ENCODE measurements around the gene ERI3.

The ERI3 gene

DNA sequence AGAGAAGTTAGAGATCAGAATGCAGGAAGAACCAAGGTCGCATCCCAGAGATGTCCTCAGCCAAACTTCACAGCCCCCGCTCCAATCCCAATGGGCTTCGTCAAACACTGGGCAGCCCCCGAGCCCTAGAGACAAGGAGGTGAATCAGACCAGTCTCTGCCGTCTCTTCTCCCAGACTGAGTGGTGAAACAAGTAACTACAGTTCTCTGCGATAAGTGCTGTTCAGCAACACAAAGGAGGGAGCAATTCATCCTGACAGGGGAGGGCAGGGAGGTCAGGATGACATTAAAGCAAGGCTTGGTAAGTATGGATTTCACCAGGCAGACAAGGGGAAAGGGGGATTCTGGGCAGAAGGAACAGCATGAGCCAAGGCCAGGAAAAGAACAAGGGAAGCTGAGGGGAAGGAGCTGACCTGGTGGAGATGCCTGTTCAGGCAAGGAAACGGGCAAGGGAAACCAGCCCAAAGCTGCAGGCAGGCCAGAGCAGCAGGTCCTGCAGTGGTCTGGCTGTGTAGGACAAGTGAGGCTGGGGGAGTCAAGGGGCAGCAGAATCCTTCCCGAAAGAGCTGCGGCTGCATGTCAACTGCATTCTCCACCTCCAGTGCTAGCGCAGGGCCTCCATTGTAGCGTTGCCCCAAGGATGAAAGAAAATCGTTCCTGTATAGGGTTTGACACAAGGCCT, 13.6 kb upstream of the ERI3 start:
- H3K36me3 ChIP-seq (ENCODE audit: control insufficient read depth, insufficient read depth, low read length) = no peaks in the 10 kb centered on the region
- no peak overlapping the region for H3K4me3 ChIP-seq (ENCODE audit: low read length)
- WGBS (ENCODE audit: insufficient coverage, insufficient read length) = no CpG with 5 or more reads among the region's 12 CpGs
- DNase-seq (ENCODE audit: low read depth, low spot score) = no peak
- no peak overlapping the region for H3K27ac ChIP-seq (ENCODE audit: low read length)
- no peaks in the 10 kb centered on the region; the same call in 1 of the 2 replicates for H3K4me1 ChIP-seq (ENCODE audit: control insufficient read depth, insufficient read depth, low read length)
- H3K27me3 ChIP-seq (ENCODE audit: control insufficient read depth, insufficient read depth, low read length) = no peaks in the 10 kb centered on the region; the same call in 1 of the 2 replicates
- H3K9me3 ChIP-seq (ENCODE audit: control insufficient read depth, insufficient read depth, low read length) = no peaks in the 10 kb centered on the region

DNA sequence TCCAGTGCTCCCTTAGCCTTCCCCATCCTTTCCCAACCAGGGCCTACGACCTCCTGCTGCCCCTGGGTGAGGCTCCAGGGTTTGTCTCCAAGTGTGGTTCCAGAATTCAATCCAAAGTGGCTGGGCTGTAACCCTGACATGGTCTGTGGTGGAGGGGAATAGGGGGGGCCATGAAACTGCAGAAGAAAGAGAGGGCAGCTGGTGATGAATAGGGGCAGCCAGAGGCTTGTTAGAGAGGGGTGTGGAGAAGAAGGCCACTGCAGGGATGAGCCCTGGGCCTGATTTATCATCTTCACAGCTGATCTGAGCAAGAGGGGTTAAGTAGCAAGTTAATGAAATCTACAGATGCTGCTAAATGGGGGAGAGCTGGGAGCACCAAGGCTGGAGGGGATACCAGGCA, 12.9 kb upstream of the ERI3 start:
- H3K9me3 ChIP-seq (ENCODE audit: control insufficient read depth, insufficient read depth, low read length) = no peaks in the 10 kb centered on the region
- no CpG with 5 or more reads among the region's 1 CpG for WGBS (ENCODE audit: insufficient coverage, insufficient read length)
- no peak overlapping the region for H3K27ac ChIP-seq (ENCODE audit: low read length)
- H3K4me3 ChIP-seq (ENCODE audit: low read length) = no peak overlapping the region
- H3K27me3 ChIP-seq (ENCODE audit: control insufficient read depth, insufficient read depth, low read length) = no peaks in the 10 kb centered on the region; the same call in 1 of the 2 replicates
- H3K36me3 ChIP-seq (ENCODE audit: control insufficient read depth, insufficient read depth, low read length) = no peaks in the 10 kb centered on the region
- H3K4me1 ChIP-seq (ENCODE audit: control insufficient read depth, insufficient read depth, low read length) = no peaks in the 10 kb centered on the region; the same call in 1 of the 2 replicates
- no peak for DNase-seq (ENCODE audit: low read depth, low spot score)

DNA sequence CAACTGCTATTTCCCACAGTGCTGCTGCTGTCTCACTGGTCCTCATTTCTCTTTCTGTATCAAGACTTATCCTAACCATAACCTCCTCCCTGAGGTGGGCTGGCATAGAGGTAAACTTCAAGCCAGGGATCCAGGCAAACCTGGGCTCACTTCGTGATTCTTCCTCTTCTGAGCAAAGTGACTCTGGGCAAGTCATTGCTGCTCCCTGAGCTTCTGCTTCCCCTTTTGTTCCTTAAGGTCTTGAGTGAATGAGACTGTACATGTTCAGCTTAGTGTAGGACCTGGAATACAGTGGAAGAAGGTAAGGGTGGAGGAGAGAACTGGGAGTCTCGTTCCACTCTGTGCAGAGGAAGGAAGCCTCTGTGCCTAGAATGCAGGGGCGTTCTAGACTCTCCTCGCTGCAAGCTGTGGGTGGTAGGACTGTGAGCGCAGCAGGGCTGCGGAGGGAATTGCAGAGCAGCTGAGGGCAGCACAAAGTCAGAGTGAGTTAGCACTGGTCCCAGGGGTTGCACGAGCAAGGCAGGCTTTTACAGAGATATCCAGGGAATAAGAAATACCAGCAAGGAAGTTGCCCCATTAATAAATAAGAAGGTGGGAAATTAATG, 11.4 kb upstream of the ERI3 start:
- Histone ChIP-seq H3K27ac (ENCODE audit: low read length) (no peak overlapping the region), H3K36me3 (ENCODE audit: control insufficient read depth, insufficient read depth, low read length) (no peaks in the 10 kb centered on the region), H3K27me3 (ENCODE audit: control insufficient read depth, insufficient read depth, low read length) (no peaks in the 10 kb centered on the region; the same call in 1 of the 2 replicates), H3K4me1 (ENCODE audit: control insufficient read depth, insufficient read depth, low read length) (no peaks in the 10 kb centered on the region; the same call in 1 of the 2 replicates), H3K4me3 (ENCODE audit: low read length) (no peak overlapping the region), H3K9me3 (ENCODE audit: control insufficient read depth, insufficient read depth, low read length) (no peaks in the 10 kb centered on the region)
- WGBS (ENCODE audit: insufficient coverage, insufficient read length) = no CpG with 5 or more reads among the region's 7 CpGs
- DNase-seq (ENCODE audit: low read depth, low spot score) = no peak

DNA sequence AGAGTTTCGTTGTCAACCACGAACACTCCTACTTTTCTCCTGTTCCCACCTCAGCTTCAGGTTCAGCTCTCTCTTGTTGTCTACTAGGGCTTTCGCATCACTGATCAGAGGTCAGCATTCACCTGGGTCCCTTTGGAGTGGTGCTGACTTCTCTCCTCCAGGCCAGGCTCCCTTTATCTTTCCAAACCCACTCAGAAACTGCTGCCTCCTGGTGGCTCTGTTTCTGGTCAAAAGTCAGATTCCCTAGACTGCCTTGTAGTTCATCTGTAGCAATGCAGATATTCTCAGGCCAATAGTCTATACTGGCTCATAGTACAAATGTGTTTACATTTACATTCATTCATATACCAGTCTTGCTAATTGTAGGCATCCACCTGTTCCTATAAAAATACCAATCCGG, 6.4 kb upstream of the ERI3 start:
- Histone ChIP-seq H3K9me3 (ENCODE audit: control insufficient read depth, insufficient read depth, low read length) (no peaks in the 10 kb centered on the region), H3K27ac (ENCODE audit: low read length) (no peak overlapping the region), H3K36me3 (ENCODE audit: control insufficient read depth, insufficient read depth, low read length) (no peaks in the 10 kb centered on the region), H3K4me3 (ENCODE audit: low read length) (no peak overlapping the region), H3K27me3 (ENCODE audit: control insufficient read depth, insufficient read depth, low read length) (no peaks in the 10 kb centered on the region), H3K4me1 (ENCODE audit: control insufficient read depth, insufficient read depth, low read length) (no peaks in the 10 kb centered on the region; the same call in 1 of the 2 replicates)
- no peak for DNase-seq (ENCODE audit: low read depth, low spot score)
- no CpG with 5 or more reads among the region's 4 CpGs for WGBS (ENCODE audit: insufficient coverage, insufficient read length)

DNA sequence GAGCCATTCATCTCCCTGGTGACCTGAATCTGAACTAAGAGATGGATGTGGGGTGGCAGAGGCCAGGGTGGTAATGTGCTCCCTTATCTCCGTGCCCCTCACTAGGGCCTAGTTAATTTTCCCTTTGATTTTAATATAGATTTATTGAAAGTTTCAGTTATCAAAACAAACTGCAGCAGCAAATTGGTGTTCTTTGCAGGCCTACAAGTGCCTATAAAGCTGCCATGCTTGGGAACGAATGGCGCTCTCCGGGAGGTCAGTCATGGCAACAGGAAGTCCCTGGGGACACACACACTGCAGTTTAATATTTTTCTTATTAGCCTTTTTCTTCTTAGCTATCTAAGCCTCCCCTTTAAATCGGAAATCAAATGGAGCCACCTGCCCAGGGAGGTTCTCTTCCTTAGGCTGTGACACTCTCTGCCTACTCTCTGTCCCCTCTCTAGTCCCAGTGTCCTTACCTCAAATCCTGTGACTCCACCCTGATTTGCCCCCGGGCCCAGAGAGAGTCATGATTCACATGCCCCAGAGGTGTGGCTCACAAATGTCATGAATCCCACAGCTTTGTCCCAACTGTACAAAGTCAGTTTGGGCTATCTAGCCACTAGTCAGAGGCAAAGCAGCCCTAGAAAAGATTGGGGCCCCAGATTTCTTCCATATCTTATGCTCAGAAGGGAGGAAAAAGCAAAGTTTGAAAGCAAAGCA, 4.3 kb upstream of the ERI3 start:
- H3K9me3 ChIP-seq (ENCODE audit: control insufficient read depth, insufficient read depth, low read length) = no peaks in the 10 kb centered on the region
- no peak overlapping the region for H3K4me3 ChIP-seq (ENCODE audit: low read length)
- H3K27me3 ChIP-seq (ENCODE audit: control insufficient read depth, insufficient read depth, low read length) = no peaks in the 10 kb centered on the region
- no peaks in the 10 kb centered on the region for H3K36me3 ChIP-seq (ENCODE audit: control insufficient read depth, insufficient read depth, low read length)
- H3K4me1 ChIP-seq (ENCODE audit: control insufficient read depth, insufficient read depth, low read length) = no peaks in the 10 kb centered on the region; the same call in 1 of the 2 replicates
- H3K27ac ChIP-seq (ENCODE audit: low read length) = no peak overlapping the region
- WGBS (ENCODE audit: insufficient coverage, insufficient read length) = no CpG with 5 or more reads among the region's 6 CpGs
- no peak for DNase-seq (ENCODE audit: low read depth, low spot score)

DNA sequence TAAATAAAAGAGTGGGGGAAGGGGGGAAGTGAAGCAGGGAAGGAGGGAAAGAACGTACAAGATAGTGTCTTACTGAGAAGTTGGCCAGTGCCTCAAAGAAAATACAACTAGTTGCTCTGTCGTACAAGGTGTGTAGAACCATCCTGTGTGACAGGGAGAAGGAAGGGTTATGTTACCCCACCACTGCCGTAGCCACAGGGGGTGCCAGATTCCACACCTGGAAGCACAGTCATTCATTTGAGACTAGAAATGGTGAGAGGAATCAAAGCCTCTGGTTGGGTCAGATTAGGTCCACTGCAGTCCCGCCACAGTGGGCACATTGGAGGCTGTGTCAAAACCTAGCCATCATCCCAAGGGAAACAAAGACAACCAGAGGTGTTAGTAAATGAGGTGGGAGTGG, 2.7 kb upstream of the ERI3 start:
- WGBS (ENCODE audit: insufficient coverage, insufficient read length) = no CpG with 5 or more reads among the region's 4 CpGs
- H3K36me3 ChIP-seq (ENCODE audit: control insufficient read depth, insufficient read depth, low read length) = no peaks in the 10 kb centered on the region
- H3K9me3 ChIP-seq (ENCODE audit: control insufficient read depth, insufficient read depth, low read length) = no peaks in the 10 kb centered on the region
- H3K4me1 ChIP-seq (ENCODE audit: control insufficient read depth, insufficient read depth, low read length) = no peaks in the 10 kb centered on the region; the same call in 1 of the 2 replicates
- DNase-seq (ENCODE audit: low read depth, low spot score) = no peak
- no peaks in the 10 kb centered on the region for H3K27me3 ChIP-seq (ENCODE audit: control insufficient read depth, insufficient read depth, low read length)
- no peak overlapping the region for H3K27ac ChIP-seq (ENCODE audit: low read length)
- no peak overlapping the region for H3K4me3 ChIP-seq (ENCODE audit: low read length)

DNA sequence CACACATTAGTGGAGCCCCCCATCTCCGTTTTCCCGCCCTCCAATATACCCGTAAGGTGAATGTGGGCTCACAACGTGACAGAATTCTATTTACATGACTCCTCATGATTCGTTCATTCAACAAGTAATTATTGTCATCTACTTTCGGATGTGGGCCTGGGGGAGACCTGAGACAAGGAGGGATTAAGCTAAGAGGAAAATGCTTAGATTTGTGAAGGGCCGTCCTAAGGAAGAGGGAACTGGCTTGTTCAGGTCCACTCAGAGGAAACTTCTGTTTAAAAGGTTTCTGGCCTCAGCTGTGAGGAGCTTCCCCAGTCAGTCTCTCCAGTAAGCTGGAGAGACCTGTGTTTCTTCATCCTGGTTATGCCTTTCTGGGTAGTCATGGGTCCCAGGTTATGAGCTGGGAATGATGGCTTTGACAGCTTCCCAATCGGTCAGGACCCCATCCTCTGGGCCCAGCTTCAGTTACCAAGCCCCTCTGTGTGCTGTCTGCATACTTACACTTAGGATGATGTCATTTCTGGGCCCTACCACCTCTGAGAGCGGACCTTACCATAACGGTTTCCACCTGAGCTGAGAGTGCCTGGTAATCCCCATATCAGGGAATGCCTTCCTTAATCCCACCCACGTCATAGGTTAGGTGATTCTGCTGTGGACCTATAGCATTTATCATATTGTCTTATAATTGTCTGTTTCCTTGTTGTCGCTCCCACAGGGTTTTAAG, 687 bp upstream of the ERI3 start:
- Histone ChIP-seq H3K36me3 (ENCODE audit: control insufficient read depth, insufficient read depth, low read length) (no peaks in the 10 kb centered on the region), H3K27me3 (ENCODE audit: control insufficient read depth, insufficient read depth, low read length) (no peaks in the 10 kb centered on the region), H3K27ac (ENCODE audit: low read length) (no peak overlapping the region), H3K4me3 (ENCODE audit: low read length) (no peak overlapping the region), H3K4me1 (ENCODE audit: control insufficient read depth, insufficient read depth, low read length) (no peaks in the 10 kb centered on the region; the same call in 1 of the 2 replicates), H3K9me3 (ENCODE audit: control insufficient read depth, insufficient read depth, low read length) (no peaks in the 10 kb centered on the region)
- no CpG with 5 or more reads among the region's 12 CpGs for WGBS (ENCODE audit: insufficient coverage, insufficient read length)
- DNase-seq (ENCODE audit: low read depth, low spot score) = no peak

DNA sequence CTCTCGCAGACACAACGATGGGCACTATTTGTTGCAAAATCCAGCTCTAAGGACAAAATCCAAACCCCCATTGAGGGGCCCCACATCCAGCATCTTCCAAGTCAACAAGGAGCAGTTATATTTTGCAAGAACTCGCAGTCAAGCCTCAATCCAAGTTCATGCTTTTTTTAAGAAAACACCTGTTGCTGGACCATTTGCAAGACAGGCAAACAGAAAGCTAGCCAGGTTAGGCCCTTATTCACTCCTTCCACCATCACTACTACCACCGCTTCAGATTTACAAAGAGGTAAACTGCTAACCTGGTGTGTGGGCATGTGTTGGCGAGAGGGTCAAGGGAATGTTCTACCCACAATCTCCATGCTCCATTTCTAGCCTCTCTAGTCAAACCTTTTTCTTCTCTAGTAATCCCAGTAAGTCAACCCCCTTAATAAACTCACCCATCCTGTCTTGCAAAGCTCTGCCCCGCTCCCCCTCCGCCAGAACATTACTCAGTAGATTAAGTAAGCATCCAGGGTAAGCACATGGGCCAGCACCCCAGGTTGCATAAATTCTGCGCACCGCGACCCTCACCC, 703 bp downstream of the ERI3 start:
- no CpG with 5 or more reads among the region's 10 CpGs for WGBS (ENCODE audit: insufficient coverage, insufficient read length)
- H3K4me1 ChIP-seq (ENCODE audit: control insufficient read depth, insufficient read depth, low read length) = no peaks in the 10 kb centered on the region; the same call in 1 of the 2 replicates

DNA sequence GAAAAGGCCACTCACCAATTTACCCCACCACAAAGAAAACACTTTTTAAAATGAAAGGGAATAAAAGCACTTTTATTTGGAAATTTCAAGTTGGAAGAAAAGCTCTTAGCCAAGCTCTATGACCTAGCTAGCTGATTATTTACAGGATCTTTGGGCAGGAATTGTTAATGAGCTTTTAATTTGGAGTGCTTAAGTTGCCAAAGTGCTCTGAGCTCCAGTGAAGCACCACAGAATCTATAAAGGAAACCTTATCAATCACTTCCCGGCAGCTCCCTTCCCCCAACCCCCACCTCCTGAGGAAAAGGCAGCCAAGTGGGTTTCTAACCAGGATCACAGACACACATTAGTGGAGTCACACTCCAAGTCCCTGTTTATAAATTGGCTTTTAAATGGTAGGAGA, 1.5 kb downstream of the ERI3 start:
- Histone ChIP-seq H3K27me3 (ENCODE audit: control insufficient read depth, insufficient read depth, low read length) (no peaks in the 10 kb centered on the region), H3K9me3 (ENCODE audit: control insufficient read depth, insufficient read depth, low read length) (no peaks in the 10 kb centered on the region), H3K4me3 (ENCODE audit: low read length) (no peak overlapping the region), H3K4me1 (ENCODE audit: control insufficient read depth, insufficient read depth, low read length) (no peaks in the 10 kb centered on the region; the same call in 1 of the 2 replicates), H3K27ac (ENCODE audit: low read length) (no peak overlapping the region), H3K36me3 (ENCODE audit: control insufficient read depth, insufficient read depth, low read length) (no peaks in the 10 kb centered on the region)
- DNase-seq (ENCODE audit: low read depth, low spot score) = no peak
- no CpG with 5 or more reads among the region's 1 CpG for WGBS (ENCODE audit: insufficient coverage, insufficient read length)

More for the DNA sequence above, 703 bp downstream of the ERI3 start:
- Histone ChIP-seq H3K27me3 (ENCODE audit: control insufficient read depth, insufficient read depth, low read length) (no peaks in the 10 kb centered on the region), H3K9me3 (ENCODE audit: control insufficient read depth, insufficient read depth, low read length) (no peaks in the 10 kb centered on the region), H3K27ac (ENCODE audit: low read length) (no peak overlapping the region), H3K4me3 (ENCODE audit: low read length) (peak overlapping the region; percentile 94), H3K36me3 (ENCODE audit: control insufficient read depth, insufficient read depth, low read length) (no peaks in the 10 kb centered on the region)
- no peak for DNase-seq (ENCODE audit: low read depth, low spot score)

DNA sequence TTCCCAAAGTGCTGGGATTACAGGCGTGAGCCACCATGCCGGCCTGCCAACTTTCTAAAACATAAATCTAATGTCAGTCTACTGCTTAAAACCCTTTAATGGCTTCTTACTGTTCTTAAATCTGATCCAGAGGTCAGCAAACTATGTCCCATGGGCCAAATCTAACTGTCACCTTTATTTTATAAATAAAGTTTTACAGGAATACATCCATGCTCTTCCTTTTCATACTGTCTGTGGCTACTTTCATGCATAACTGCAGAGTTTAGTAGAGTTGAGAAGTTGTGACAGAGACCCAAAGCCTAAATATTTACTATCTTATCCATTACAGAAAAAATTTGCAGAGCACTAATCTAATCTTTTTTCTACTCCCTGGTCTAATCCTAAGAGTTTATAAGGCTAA, 3.8 kb downstream of the ERI3 start:
- no peak overlapping the region for H3K4me3 ChIP-seq (ENCODE audit: low read length)
- no peak overlapping the region for H3K27ac ChIP-seq (ENCODE audit: low read length)
- no CpG with 5 or more reads among the region's 2 CpGs for WGBS (ENCODE audit: insufficient coverage, insufficient read length)

More for the DNA sequence above, 3.8 kb downstream of the ERI3 start:
- Histone ChIP-seq H3K4me1 (ENCODE audit: control insufficient read depth, insufficient read depth, low read length) (no peaks in the 10 kb centered on the region), H3K27me3 (ENCODE audit: control insufficient read depth, insufficient read depth, low read length) (no peaks in the 10 kb centered on the region), H3K9me3 (ENCODE audit: control insufficient read depth, insufficient read depth, low read length) (no peaks in the 10 kb centered on the region), H3K36me3 (ENCODE audit: control insufficient read depth, insufficient read depth, low read length) (no peaks in the 10 kb centered on the region; the same call in 1 of the 2 replicates)
- no peak for DNase-seq (ENCODE audit: low read depth, low spot score)

Measured in iPS DF 6.9 (cell line).